Measurements from ENCODE around the gene ID2. TPM values are rescaled to one million over a fixed set of nuclear protein-coding genes. Genes with fewer than 3 reads are reported as not detected.

ID2 gene
- total and polyA plus RNA-seq, 2 of the 13 experiments (the other 11 are each of a cell fraction or from before 2014, with no cell fraction given), result 214 to 719 TPM

DNA sequence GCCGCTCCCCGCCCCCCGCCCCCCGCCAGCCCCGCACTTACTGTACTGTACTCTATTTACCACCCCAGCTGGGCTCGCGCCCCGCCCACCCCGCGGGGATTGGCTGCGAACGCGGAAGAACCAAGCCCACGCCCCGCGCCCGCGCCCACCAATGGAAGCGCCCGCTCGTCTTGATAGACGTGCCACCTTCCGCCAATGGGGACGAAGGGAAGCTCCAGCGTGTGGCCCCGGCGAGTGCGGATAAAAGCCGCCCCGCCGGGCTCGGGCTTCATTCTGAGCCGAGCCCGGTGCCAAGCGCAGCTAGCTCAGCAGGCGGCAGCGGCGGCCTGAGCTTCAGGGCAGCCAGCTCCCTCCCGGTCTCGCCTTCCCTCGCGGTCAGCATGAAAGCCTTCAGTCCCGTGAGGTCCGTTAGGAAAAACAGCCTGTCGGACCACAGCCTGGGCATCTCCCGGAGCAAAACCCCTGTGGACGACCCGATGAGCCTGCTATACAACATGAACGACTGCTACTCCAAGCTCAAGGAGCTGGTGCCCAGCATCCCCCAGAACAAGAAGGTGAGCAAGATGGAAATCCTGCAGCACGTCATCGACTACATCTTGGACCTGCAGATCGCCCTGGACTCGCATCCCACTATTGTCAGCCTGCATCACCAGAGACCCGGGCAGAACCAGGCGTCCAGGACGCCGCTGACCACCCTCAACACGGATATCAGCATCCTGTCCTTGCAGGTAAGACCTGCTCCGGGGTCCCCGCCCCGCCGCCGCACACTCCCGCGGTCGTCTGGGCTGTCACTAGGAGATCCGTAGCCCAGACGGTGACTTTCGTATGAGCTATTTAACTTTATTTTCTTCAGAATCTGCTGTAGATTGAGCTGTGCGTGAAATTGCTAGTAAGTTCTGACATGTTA is at the start of gene ID2 (continued):
- TF ChIP-seq ZNF136 (CRISPR knock-in tag; IDR thresholded peaks at IDR 0.05; ENCODE audit: low read depth) (peak; percentile 41), NBN (conservative IDR thresholded peaks at IDR 0.05) (no peak; the same call in 1 of the 2 replicates), ATF7 (IDR thresholded peaks at IDR 0.05) (no peak), ATF7 (CRISPR knock-in tag; IDR thresholded peaks at IDR 0.05) (0 out of 2 replicates have a peak, but pooled peaks have one; percentile 67), ARID5B (CRISPR knock-in tag; IDR thresholded peaks at IDR 0.05) (peak; percentile 80), ZNF326 (CRISPR knock-in tag; IDR thresholded peaks at IDR 0.05; ENCODE audit: borderline replicate concordance) (peak; percentile 74; the same call in 1 of the 2 replicates), ZNF335 (CRISPR knock-in tag; IDR thresholded peaks at IDR 0.05) (peak; percentile 87; the same call in 1 of the 2 replicates), ATM (IDR thresholded peaks at IDR 0.05; ENCODE audit: borderline replicate concordance) (no peak), IKZF1 (IDR thresholded peaks at IDR 0.05) (no peak), GLI4 (CRISPR knock-in tag; IDR thresholded peaks at IDR 0.05; ENCODE audit: borderline replicate concordance) (no peak; the same call in 1 of the 2 replicates), ZNF569 (CRISPR knock-in tag; IDR thresholded peaks at IDR 0.05; ENCODE audit: borderline replicate concordance) (no peak), ZNF24 (IDR thresholded peaks at IDR 0.05) (peak; percentile 58; the same call in 1 of the 2 replicates), DR1 (CRISPR knock-in tag; IDR thresholded peaks at IDR 0.05) (peak; percentile 99), E2F1 (CRISPR knock-in tag; IDR thresholded peaks at IDR 0.05) (peak; percentile 59), ZNF609 (CRISPR knock-in tag; IDR thresholded peaks at IDR 0.05; ENCODE audit: borderline replicate concordance) (peak; percentile 73; the same call in 1 of the 2 replicates), RFX5 (IDR thresholded peaks at IDR 0.05; ENCODE audit: low read depth, low read length) (peak; percentile 64), TCF7 (IDR thresholded peaks at IDR 0.05; ENCODE audit: low read depth) (peak; percentile 23; the same call in 1 of the 2 replicates), ZNF143 (CRISPR knock-in tag; IDR thresholded peaks at IDR 0.05) (peak; percentile 33; the same call in 1 of the 2 replicates), HMG20A (CRISPR knock-in tag; IDR thresholded peaks at IDR 0.05; ENCODE audit: borderline replicate concordance) (0 out of 2 replicates have a peak, but pooled peaks have one; percentile 43), ZNF773 (CRISPR knock-in tag; IDR thresholded peaks at IDR 0.05; ENCODE audit: borderline replicate concordance) (peak; percentile 81; the same call in 1 of the 2 replicates)

Measured in HepG2 (cell line).